ENCODE data around the gene ZNF398.

Gene ZNF398

DNA sequence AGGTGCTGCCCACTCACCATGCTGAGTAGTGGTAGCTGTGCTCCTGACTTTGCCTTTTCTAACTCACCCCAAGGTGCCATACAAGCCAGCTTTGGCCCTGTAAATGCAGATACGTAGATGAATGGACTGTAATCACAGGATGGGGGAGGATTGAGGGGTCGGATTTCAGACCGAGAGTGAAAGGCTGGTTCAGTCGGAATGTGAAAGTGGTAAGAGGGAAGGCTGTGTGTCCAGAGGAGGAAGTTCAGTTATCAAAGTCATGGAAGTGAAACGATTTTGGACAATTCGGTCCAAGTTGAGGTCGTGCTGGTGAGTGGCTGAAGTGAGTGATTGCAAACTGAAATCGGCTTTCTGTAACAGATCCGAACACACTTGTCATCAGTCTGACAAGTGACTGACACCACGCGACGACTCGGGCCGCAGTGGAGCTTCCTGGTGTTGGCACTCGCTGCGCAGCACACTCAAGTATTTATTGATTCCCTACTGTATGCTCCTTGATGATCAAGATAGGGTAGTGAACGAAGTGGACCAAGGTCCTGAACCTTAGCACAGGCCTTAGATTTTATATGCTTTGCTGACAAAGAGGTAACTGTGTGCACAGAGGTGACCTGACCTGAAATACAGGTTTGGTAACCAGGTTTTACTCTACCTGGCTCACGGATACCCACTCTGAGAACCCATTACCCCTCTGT lies 58.6 kb downstream of the ZNF398 start:
- H3K9ac ChIP-seq (ENCODE audit: low read depth, low read length): no peak overlapping the region
- H3K27me3 ChIP-seq (ENCODE audit: control insufficient read depth, insufficient read depth, low read length): no peaks in the 10 kb centered on the region
- H3K9me3 ChIP-seq (ENCODE audit: control insufficient read depth, insufficient read depth, low read length): no peaks in the 10 kb centered on the region
- peaks cover 58% of the 10 kb centered on the region for H3K36me3 ChIP-seq (ENCODE audit: control insufficient read depth, insufficient read depth, low read length)
- no peak overlapping the region for H3K4me3 ChIP-seq (ENCODE audit: low read depth, low read length)
- peaks cover 5% of the 10 kb centered on the region for H3K4me1 ChIP-seq (ENCODE audit: control insufficient read depth, insufficient read depth, low read length)

GRCh38 chr7:149207324-149208035 lies 60.2 kb downstream of the ZNF398 start:
- Histone ChIP-seq H3K9ac (ENCODE audit: low read depth, low read length) (no peak overlapping the region), H3K4me1 (ENCODE audit: control insufficient read depth, insufficient read depth, low read length) (peaks cover 5% of the 10 kb centered on the region), H3K4me3 (ENCODE audit: low read depth, low read length) (no peak overlapping the region), H3K36me3 (ENCODE audit: control insufficient read depth, insufficient read depth, low read length) (peaks cover 63% of the 10 kb centered on the region), H3K27me3 (ENCODE audit: control insufficient read depth, insufficient read depth, low read length) (no peaks in the 10 kb centered on the region), H3K9me3 (ENCODE audit: control insufficient read depth, insufficient read depth, low read length) (no peaks in the 10 kb centered on the region)

- Histone ChIP-seq H3K9ac (ENCODE audit: low read depth, low read length) (no peak overlapping the region), H3K36me3 (ENCODE audit: control insufficient read depth, insufficient read depth, low read length) (peaks cover 64% of the 10 kb centered on the region), H3K4me3 (ENCODE audit: low read depth, low read length) (no peak overlapping the region), H3K27me3 (ENCODE audit: control insufficient read depth, insufficient read depth, low read length) (no peaks in the 10 kb centered on the region), H3K4me1 (ENCODE audit: control insufficient read depth, insufficient read depth, low read length) (peaks cover 5% of the 10 kb centered on the region), H3K9me3 (ENCODE audit: control insufficient read depth, insufficient read depth, low read length) (no peaks in the 10 kb centered on the region)
Measured at GRCh38 chr7:149209518-149210269, 62.4 kb downstream of the ZNF398 start.

DNA sequence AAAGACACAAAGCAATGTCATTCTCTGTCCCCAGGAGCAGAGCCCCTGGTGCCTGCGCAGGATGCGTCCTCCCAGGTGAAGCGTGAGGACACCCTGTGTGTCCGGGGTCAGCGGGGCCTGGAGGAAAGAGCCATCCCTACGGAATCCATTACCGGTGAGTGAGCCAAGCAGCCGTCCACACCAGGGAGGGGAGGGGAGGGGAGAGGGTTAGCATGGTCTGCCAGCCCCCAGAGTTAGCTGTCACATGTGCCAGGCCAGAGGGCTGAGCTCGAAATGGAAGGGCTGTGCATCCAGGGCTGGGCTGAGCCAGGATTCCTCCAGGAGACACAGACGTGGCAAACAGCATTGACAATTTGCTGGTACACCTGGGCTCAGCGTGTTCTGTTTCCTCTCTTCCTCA lies 63.3 kb downstream of the ZNF398 start:
- Histone ChIP-seq H3K27me3 (ENCODE audit: control insufficient read depth, insufficient read depth, low read length) (no peaks in the 10 kb centered on the region), H3K4me1 (ENCODE audit: control insufficient read depth, insufficient read depth, low read length) (peaks cover 5% of the 10 kb centered on the region), H3K9me3 (ENCODE audit: control insufficient read depth, insufficient read depth, low read length) (no peaks in the 10 kb centered on the region), H3K9ac (ENCODE audit: low read depth, low read length) (no peak overlapping the region), H3K4me3 (ENCODE audit: low read depth, low read length) (no peak overlapping the region), H3K36me3 (ENCODE audit: control insufficient read depth, insufficient read depth, low read length) (peaks cover 68% of the 10 kb centered on the region)

- Histone ChIP-seq H3K36me3 (ENCODE audit: control insufficient read depth, insufficient read depth, low read length) (peaks cover 58% of the 10 kb centered on the region), H3K4me1 (ENCODE audit: control insufficient read depth, insufficient read depth, low read length) (no peaks in the 10 kb centered on the region), H3K4me3 (ENCODE audit: low read depth, low read length) (no peak overlapping the region), H3K27me3 (ENCODE audit: control insufficient read depth, insufficient read depth, low read length) (no peaks in the 10 kb centered on the region), H3K9me3 (ENCODE audit: control insufficient read depth, insufficient read depth, low read length) (no peaks in the 10 kb centered on the region), H3K9ac (ENCODE audit: low read depth, low read length) (no peak overlapping the region)
Measured at GRCh38 chr7:149214020-149214720, 66.9 kb downstream of the ZNF398 start.

GRCh38 chr7:149216402-149216801 lies 69.1 kb downstream of the ZNF398 start:
- Histone ChIP-seq H3K36me3 (ENCODE audit: control insufficient read depth, insufficient read depth, low read length) (peaks cover 51% of the 10 kb centered on the region), H3K27me3 (ENCODE audit: control insufficient read depth, insufficient read depth, low read length) (no peaks in the 10 kb centered on the region), H3K4me3 (ENCODE audit: low read depth, low read length) (no peak overlapping the region), H3K9ac (ENCODE audit: low read depth, low read length) (no peak overlapping the region), H3K9me3 (ENCODE audit: control insufficient read depth, insufficient read depth, low read length) (no peaks in the 10 kb centered on the region), H3K4me1 (ENCODE audit: control insufficient read depth, insufficient read depth, low read length) (no peaks in the 10 kb centered on the region)

DNA sequence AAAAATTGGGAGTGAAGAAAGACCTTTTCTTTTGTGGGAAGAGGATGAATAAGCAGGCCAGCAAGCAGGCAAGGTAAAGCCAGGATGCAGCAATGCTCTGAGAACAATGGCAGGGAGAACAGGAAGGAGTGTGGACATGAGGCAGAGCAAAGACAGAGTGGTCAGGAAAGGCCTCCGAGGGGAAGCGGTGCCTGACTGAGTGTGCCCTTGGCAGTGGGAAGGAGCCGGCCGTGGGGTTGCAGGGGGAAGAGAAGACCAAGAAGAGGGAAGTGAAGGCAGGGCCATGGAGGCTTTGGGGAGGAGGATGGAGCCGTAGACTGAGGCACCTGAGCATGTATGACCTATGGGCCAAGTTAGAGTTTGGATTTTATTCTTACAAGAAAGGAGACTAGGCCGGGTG lies 70.3 kb downstream of the ZNF398 start:
- Histone ChIP-seq H3K4me1 (ENCODE audit: control insufficient read depth, insufficient read depth, low read length) (no peaks in the 10 kb centered on the region), H3K4me3 (ENCODE audit: low read depth, low read length) (no peak overlapping the region), H3K27me3 (ENCODE audit: control insufficient read depth, insufficient read depth, low read length) (no peaks in the 10 kb centered on the region), H3K36me3 (ENCODE audit: control insufficient read depth, insufficient read depth, low read length) (peaks cover 43% of the 10 kb centered on the region), H3K9me3 (ENCODE audit: control insufficient read depth, insufficient read depth, low read length) (no peaks in the 10 kb centered on the region), H3K9ac (ENCODE audit: low read depth, low read length) (no peak overlapping the region)

DNA sequence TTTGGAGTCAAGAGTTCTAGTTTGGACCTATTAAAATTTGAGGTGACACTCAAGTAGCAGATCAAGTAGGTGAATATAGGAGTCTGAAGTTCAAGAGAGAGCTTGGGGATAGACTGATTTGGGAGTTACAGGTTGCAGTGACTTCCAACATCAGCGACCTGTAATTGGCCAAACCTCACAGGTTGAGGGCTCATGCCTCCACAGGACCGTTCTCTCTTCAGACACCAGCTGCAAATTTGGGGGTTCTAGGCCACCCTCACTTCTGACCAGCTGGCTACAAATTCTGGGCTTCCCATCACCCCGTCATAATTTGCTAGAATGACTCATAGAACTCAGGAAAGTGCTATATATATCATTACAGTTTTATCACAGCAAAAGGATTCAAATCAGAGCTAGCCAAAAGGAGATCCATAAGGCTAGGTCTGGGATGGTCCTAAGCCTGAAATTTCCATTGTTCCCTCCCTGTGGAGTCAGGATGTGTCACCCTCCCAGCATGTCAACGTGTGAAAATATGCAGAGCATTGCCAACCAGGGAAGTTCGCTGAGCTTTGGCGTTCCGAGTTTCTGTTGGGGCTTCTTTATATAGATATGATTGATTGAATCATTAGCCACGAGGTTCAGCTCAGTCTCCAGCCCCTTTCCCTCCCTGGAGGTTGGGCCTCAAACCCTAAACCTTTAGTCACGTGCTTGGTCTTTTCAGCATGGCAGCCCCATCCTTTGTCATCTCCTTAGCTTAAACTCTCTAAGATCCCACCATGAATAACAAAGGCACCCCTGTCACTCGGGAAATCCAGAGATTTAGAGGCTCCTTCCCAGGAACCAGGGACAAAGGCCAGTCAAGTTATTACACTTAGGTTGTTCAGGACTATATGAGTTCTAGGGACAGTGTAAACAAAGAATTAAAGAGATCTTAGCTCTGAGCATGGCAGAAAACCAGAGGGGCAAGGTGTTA lies 71.5 kb downstream of the ZNF398 start:
- peaks cover 32% of the 10 kb centered on the region for H3K36me3 ChIP-seq (ENCODE audit: control insufficient read depth, insufficient read depth, low read length)

DNA sequence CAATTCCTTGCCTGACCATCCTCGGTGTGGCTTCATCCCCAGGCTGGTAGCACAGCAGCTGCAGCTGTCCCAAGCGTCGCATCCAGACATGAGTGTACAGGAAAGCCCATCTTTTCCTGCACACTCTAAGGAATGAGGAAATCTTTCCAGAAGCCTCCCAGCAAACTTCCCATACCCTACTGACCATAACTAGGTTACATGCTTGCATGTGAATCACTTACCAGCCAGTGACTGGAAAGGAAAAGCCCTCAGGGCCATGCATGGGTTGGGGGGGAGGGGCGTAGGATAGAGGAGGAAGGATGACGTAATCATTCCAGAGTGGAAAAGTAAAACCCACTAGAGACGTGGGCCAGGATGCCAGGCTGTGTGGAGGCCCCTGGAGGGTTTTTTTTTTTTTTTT lies 73.3 kb downstream of the ZNF398 start:
- H3K27me3 ChIP-seq (ENCODE audit: control insufficient read depth, insufficient read depth, low read length): no peaks in the 10 kb centered on the region
- H3K9me3 ChIP-seq (ENCODE audit: control insufficient read depth, insufficient read depth, low read length): no peaks in the 10 kb centered on the region
- H3K36me3 ChIP-seq (ENCODE audit: control insufficient read depth, insufficient read depth, low read length): peaks cover 30% of the 10 kb centered on the region
- H3K4me3 ChIP-seq (ENCODE audit: low read depth, low read length): no peak overlapping the region
- no peak overlapping the region for H3K9ac ChIP-seq (ENCODE audit: low read depth, low read length)
- no peaks in the 10 kb centered on the region for H3K4me1 ChIP-seq (ENCODE audit: control insufficient read depth, insufficient read depth, low read length)

More for the DNA sequence above, 71.5 kb downstream of the ZNF398 start:
- no peaks in the 10 kb centered on the region for H3K27me3 ChIP-seq (ENCODE audit: control insufficient read depth, insufficient read depth, low read length)
- no peaks in the 10 kb centered on the region for H3K9me3 ChIP-seq (ENCODE audit: control insufficient read depth, insufficient read depth, low read length)
- H3K4me3 ChIP-seq (ENCODE audit: low read depth, low read length): no peak overlapping the region
- no peak overlapping the region for H3K9ac ChIP-seq (ENCODE audit: low read depth, low read length)
- H3K4me1 ChIP-seq (ENCODE audit: control insufficient read depth, insufficient read depth, low read length): no peaks in the 10 kb centered on the region

- H3K9me3 ChIP-seq (ENCODE audit: control insufficient read depth, insufficient read depth, low read length): no peaks in the 10 kb centered on the region
- H3K4me3 ChIP-seq (ENCODE audit: low read depth, low read length): no peak overlapping the region
- no peaks in the 10 kb centered on the region for H3K27me3 ChIP-seq (ENCODE audit: control insufficient read depth, insufficient read depth, low read length)
- peaks cover 26% of the 10 kb centered on the region for H3K36me3 ChIP-seq (ENCODE audit: control insufficient read depth, insufficient read depth, low read length)
- no peaks in the 10 kb centered on the region for H3K4me1 ChIP-seq (ENCODE audit: control insufficient read depth, insufficient read depth, low read length)
- no peak overlapping the region for H3K9ac ChIP-seq (ENCODE audit: low read depth, low read length)
Measured at GRCh38 chr7:149223176-149223575, 75.9 kb downstream of the ZNF398 start.

DNA sequence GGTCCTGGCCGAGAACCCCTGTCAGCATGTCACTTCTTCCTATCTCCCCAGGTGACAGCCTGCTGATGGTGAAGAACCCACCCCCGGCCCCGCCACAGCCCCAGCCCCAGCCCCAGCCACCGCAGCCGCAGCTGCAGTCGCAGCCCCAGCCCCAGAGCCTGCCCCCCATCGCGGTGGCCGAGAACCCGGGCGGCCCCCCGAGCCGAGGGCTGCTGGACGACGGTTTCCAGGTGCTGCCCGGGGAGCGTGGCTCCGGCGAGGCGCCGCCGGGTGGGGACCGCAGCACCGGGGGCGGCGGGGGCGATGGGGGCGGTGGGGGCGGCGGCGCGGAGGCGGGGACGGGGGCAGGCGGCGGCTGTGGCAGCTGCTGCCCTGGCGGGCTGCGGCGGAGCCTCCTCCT lies 76.5 kb downstream of the ZNF398 start:
- H3K4me3 ChIP-seq (ENCODE audit: low read depth, low read length): no peak overlapping the region
- no peaks in the 10 kb centered on the region for H3K9me3 ChIP-seq (ENCODE audit: control insufficient read depth, insufficient read depth, low read length)
- H3K4me1 ChIP-seq (ENCODE audit: control insufficient read depth, insufficient read depth, low read length): no peaks in the 10 kb centered on the region
- no peak overlapping the region for H3K9ac ChIP-seq (ENCODE audit: low read depth, low read length)
- H3K27me3 ChIP-seq (ENCODE audit: control insufficient read depth, insufficient read depth, low read length): no peaks in the 10 kb centered on the region
- peaks cover 26% of the 10 kb centered on the region for H3K36me3 ChIP-seq (ENCODE audit: control insufficient read depth, insufficient read depth, low read length)

Data from iPS-15b (cell line).